NCI-H446 treated with DMSO at 0.1 percent for 48 hours (cell line): ENCODE results near the gene GRM7.

Experiments used
- DNase-seq: peaks from one replicate; lab custom pipeline; 2025; lab: John Stamatoyannopoulos, UW

GRM7 gene

GRCh38 chr3:7581831-7582230 lies 720.9 kb downstream of the GRM7 start:
- no peak for DNase-seq

- DNase-seq = no peak
Measured at GRCh38 chr3:7585052-7585451, 724.1 kb downstream of the GRM7 start.

GRCh38 chr3:7588236-7588635 lies 727.3 kb downstream of the GRM7 start:
- DNase-seq = no peak

GRCh38 chr3:7589526-7589925 lies 728.6 kb downstream of the GRM7 start:
- no peak for DNase-seq

GRCh38 chr3:7602297-7602696 lies 741.4 kb downstream of the GRM7 start:
- DNase-seq = no peak

- DNase-seq = no peak
Measured at GRCh38 chr3:7607083-7607482, 746.2 kb downstream of the GRM7 start.

GRCh38 chr3:7607676-7608075 lies 746.8 kb downstream of the GRM7 start:
- no peak for DNase-seq

- DNase-seq = no peak
Measured at GRCh38 chr3:7610634-7611033, 749.7 kb downstream of the GRM7 start.

- no peak for DNase-seq
Measured at GRCh38 chr3:7615043-7615442, 754.1 kb downstream of the GRM7 start.

GRCh38 chr3:7618606-7619005 lies 757.7 kb downstream of the GRM7 start:
- DNase-seq = no peak

- DNase-seq = no peak
Measured at GRCh38 chr3:7620401-7620800, 759.5 kb downstream of the GRM7 start.

- no peak for DNase-seq
Measured at GRCh38 chr3:7621046-7621630, 760.2 kb downstream of the GRM7 start.

GRCh38 chr3:7621651-7622050 lies 760.7 kb downstream of the GRM7 start:
- DNase-seq = no peak

- no peak for DNase-seq
Measured at GRCh38 chr3:7625021-7625420, 764.1 kb downstream of the GRM7 start.

- no peak for DNase-seq
Measured at GRCh38 chr3:7630351-7630911, 769.5 kb downstream of the GRM7 start.

- no peak for DNase-seq
Measured at GRCh38 chr3:7630925-7631324, 770.0 kb downstream of the GRM7 start.

GRCh38 chr3:7632305-7632704 lies 771.4 kb downstream of the GRM7 start:
- DNase-seq = no peak

- no peak for DNase-seq
Measured at GRCh38 chr3:7637694-7638093, 776.8 kb downstream of the GRM7 start.

- no peak for DNase-seq
Measured at GRCh38 chr3:7638103-7638502, 777.2 kb downstream of the GRM7 start.

GRCh38 chr3:7640787-7641186 lies 779.9 kb downstream of the GRM7 start:
- no peak for DNase-seq

- no peak for DNase-seq
Measured at GRCh38 chr3:7646851-7647250, 785.9 kb downstream of the GRM7 start.

GRCh38 chr3:7650466-7650865 lies 789.6 kb downstream of the GRM7 start:
- no peak for DNase-seq

- DNase-seq = no peak
Measured at GRCh38 chr3:7651274-7651673, 790.4 kb downstream of the GRM7 start.
